GM12864 (cell line): ENCODE data around the gene SLC2A1.

Experiments
- DNase-seq: peaks from one replicate; pipeline ENCODE4 v3.0.0-alpha.2; 2011; ENCODE audit warnings: low read depth
- H3K4me3 ChIP-seq: 2 replicates; pipeline ENCODE4 v1.5.1; 2011; ENCODE audit warnings: mild to moderate bottlenecking, low read depth, low read length, control low read depth
- CTCF ChIP-seq: IDR thresholded peaks from 2 replicates; pipeline ENCODE4 v1.5.1; 2011; ENCODE audit warnings: low read depth, mild to moderate bottlenecking, moderate library complexity, low read length, control low read depth, inconsistent platforms; ENCODE audit errors: missing control alignments

SLC2A1 gene

GRCh38 chr1:42963378-42964043 is 4.8 kb upstream of the SLC2A1 start:
- no peak for TF ChIP-seq CTCF
- H3K4me3 ChIP-seq, result no peak overlapping the region
- DNase-seq, result no peak

GRCh38 chr1:42962641-42963377 is 4.1 kb upstream of the SLC2A1 start:
- no peak for TF ChIP-seq CTCF
- DNase-seq, result no peak
- no peak overlapping the region for H3K4me3 ChIP-seq

GRCh38 chr1:42961312-42962091 is 2.8 kb upstream of the SLC2A1 start:
- no peak for TF ChIP-seq CTCF
- no peak for DNase-seq
- no peak overlapping the region for H3K4me3 ChIP-seq

GRCh38 chr1:42960566-42961311 is 2.1 kb upstream of the SLC2A1 start:
- no peak overlapping the region for H3K4me3 ChIP-seq
- DNase-seq, result no peak
- TF ChIP-seq CTCF, result no peak

GRCh38 chr1:42960122-42960390 is 1.4 kb upstream of the SLC2A1 start:
- no peak for TF ChIP-seq CTCF
- DNase-seq, result no peak
- no peak overlapping the region for H3K4me3 ChIP-seq

GRCh38 chr1:42957880-42958487 is 684 bp downstream of the SLC2A1 start:
- DNase-seq, result no peak
- peak overlapping the region; percentile 84 for H3K4me3 ChIP-seq
- TF ChIP-seq CTCF, result no peak
